ENCODE results near the gene POLR2A. TPM values are rescaled to one million over a fixed set of nuclear protein-coding genes. Genes with fewer than 3 reads are reported as not detected.
A peak's percentile ranks its signal among the peaks of the same experiment; 100 is the strongest.

Gene POLR2A
- 89.6 and 107 TPM in 2 replicates for total RNA-seq (2022)
- percentile 82 among the genes with signal in this experiment for Bru-seq, nascent RNA
- BruChase-seq, experiment 1, labeled RNA remaining after a 6-hour chase, result percentile 88 among the genes with signal in this experiment
- BruChase-seq, experiment 2, labeled RNA remaining after a 2-hour chase, result percentile 73 among the genes with signal in this experiment
- long read RNA-seq, full-length matches to known transcripts, result 11 of 19 reads
- long read RNA-seq, partial matches to known transcripts, result 6 of 19 reads
- long read RNA-seq, other reads (novel, unspliced or antisense), result 2 of 19 reads

DNA sequence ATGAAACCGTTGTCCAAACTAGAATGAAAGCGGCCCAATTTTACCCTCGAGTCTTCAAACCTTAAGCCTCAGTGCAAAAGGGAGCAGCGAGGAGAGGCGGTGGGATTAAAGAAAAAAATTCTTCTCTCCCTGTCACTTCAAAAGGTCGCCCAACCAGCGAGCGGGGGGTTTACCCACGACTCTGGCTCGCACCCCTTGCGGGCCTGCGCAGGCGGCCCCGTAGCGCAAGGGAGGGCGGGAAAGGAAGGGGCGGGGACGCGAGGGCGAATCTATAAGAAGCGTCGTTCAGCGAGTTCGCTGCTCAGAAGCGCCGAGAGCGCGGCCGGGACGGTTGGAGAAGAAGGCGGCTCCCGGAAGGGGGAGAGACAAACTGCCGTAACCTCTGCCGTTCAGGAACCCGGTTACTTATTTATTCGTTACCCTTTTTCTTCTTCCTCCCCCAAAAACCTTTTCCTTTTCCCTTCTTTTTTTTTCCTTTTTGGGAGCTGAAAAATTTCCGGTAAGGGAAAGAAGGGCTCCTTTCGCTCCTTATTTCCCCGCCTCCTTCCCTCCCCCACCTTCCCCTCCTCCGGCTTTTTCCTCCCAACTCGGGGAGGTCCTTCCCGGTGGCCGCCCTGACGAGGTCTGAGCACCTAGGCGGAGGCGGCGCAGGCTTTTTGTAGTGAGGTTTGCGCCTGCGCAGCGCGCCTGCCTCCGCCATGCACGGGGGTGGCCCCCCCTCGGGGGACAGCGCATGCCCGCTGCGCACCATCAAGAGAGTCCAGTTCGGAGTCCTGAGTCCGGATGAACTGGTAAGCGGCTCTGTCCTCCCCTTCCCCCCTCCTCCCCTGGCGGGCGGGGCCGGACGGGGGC lies at the start of gene POLR2A:
TSS of gene POLR2A (plus strand) at position 300 of the 852 bp plus-strand sequence.
- Mint-ChIP-seq H3K4me1 (ENCODE audit: insufficient read depth, unreplicated experiment) (peaks cover 43% of the 10 kb centered on the region), H3K36me3 (ENCODE audit: insufficient read depth, unreplicated experiment) (peaks cover 45% of the 10 kb centered on the region), H3K27me3 (ENCODE audit: insufficient read depth, unreplicated experiment) (no peaks in the 10 kb centered on the region), H3K9me3 (ENCODE audit: unreplicated experiment) (no peaks in the 10 kb centered on the region), H3K27ac (ENCODE audit: low read depth, unreplicated experiment) (peak within 1 kb of the TSS; percentile 100), H3K4me3 (ENCODE audit: unreplicated experiment) (peak within 1 kb of the TSS; percentile 79)
- no TSS peak for BruUV-seq (replicated peaks)
- ChIA-PET CTCF (interaction anchor here (0.7 to 4.0 kb wide), 7 partner anchors 23 to 202 kb away, joined by 3 to 26 read pairs (median 3); no protein-coding TSS in a partner anchor), POLR2A (interaction anchor here (0.6 to 5.1 kb wide), 55 partner anchors 8 to 893 kb away, joined by 3 to 90 read pairs (median 5); partner anchors contain the start of genes CD68, CHRNB1, FXR2 and GABARAP)
- TF ChIP-seq, protein P1, sequence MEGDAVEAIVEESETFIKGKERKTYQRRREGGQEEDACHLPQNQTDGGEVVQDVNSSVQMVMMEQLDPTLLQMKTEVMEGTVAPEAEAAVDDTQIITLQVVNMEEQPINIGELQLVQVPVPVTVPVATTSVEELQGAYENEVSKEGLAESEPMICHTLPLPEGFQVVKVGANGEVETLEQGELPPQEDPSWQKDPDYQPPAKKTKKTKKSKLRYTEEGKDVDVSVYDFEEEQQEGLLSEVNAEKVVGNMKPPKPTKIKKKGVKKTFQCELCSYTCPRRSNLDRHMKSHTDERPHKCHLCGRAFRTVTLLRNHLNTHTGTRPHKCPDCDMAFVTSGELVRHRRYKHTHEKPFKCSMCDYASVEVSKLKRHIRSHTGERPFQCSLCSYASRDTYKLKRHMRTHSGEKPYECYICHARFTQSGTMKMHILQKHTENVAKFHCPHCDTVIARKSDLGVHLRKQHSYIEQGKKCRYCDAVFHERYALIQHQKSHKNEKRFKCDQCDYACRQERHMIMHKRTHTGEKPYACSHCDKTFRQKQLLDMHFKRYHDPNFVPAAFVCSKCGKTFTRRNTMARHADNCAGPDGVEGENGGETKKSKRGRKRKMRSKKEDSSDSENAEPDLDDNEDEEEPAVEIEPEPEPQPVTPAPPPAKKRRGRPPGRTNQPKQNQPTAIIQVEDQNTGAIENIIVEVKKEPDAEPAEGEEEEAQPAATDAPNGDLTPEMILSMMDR (IDR thresholded peaks at IDR 0.05; ENCODE audit: unreplicated experiment), result no peak
- peak; percentile 98 for DNase-seq (ENCODE audit: unreplicated experiment)
- intact Hi-C loops (cut with micrococcal nuclease), result loop anchor here (1.0 to 5.0 kb wide), 4 partner anchors 40 to 132 kb away; partner anchors contain the start of genes KCTD11, SENP3 and TMEM102

DNA sequence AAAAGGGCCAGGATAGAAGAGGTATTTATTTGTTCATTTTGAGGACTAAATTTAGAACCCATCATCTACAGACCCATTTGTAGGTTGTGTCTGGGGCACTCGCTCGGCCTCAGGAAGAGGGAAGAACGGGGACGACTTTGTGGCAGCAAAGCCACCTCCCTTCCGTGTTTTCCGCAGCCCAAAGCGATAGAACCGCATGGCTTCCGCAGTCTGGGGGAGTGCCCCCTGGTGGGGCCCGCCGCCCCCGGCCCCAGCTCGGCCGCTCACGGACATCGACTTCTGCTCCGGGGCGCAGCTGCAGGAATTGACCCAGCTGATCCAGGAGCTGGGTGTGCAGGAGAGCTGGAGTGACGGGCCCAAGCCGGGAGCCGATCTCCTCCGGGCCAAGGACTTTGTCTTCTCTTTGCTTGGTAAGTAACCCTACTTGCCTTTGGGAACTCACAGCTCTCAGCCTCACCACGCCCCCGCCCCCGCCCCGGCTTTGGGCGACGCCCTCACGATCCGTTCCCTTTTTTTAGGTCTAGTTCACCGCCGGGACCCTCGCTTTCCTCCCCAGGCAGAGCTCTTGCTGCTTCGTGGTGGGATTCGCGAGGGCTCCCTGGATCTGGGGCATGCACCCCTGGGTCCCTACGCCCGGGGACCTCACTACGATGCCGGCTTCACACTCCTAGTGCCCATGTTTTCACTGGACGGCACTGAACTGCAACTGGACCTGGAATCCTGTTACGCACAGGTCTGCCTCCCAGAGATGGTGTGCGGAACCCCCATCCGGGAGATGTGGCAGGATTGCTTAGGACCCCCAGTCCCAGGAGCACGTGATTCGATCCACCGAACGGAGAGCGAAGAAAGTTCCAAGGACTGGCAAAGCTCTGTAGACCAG lies 48.2 kb upstream of the POLR2A start:
- BruUV-seq (replicated peaks), result TSS peak; percentile 62

DNA sequence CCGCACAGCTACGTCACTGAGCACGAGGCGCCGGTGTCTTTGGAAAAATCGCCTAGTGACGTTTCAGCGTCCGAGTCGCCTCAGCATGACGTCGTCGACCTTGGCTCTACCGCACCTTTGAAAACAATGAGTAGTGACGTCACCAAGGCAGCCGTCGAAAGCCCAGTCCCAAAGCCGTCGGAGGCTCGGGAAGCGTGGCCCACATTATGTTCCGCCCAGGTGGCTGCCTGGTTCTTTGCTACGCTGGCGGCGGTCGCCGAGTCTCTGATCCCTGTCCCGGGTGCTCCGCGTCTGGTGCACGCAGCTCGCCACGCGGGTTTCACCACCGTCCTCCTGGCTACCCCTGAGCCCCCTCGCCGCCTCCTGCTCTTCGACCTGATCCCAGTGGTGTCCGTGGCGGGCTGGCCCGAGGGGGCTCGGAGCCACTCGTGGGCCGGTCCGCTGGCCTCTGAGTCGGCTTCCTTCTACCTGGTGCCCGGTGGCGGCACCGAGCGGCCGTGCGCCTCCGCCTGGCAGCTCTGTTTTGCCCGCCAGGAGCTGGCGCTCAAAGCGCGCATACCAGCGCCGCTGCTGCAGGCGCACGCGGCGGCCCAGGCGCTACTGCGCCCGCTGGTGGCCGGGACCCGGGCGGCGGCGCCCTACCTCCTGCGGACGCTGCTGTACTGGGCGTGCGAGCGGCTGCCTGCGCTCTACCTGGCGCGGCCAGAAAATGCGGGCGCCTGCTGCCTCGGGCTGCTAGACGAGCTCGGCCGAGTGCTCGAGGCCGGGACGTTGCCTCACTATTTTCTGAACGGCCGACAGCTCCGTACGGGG lies 47.4 kb upstream of the POLR2A start:
- DNase-seq (ENCODE audit: unreplicated experiment), result peak; percentile 82
- intact Hi-C loops (cut with micrococcal nuclease), result loop anchor here (1.0 to 10.0 kb wide), 4 partner anchors 14 to 389 kb away; partner anchors contain the start of genes SENP3, TP53 and WRAP53
- Mint-ChIP-seq H3K4me3 (ENCODE audit: unreplicated experiment) (peak overlapping the region; percentile 81), H3K4me1 (ENCODE audit: insufficient read depth, unreplicated experiment) (peaks cover 12% of the 10 kb centered on the region), H3K27ac (ENCODE audit: low read depth, unreplicated experiment) (peak overlapping the region; percentile 92), H3K9me3 (ENCODE audit: unreplicated experiment) (no peaks in the 10 kb centered on the region), H3K27me3 (ENCODE audit: insufficient read depth, unreplicated experiment) (no peaks in the 10 kb centered on the region), H3K36me3 (ENCODE audit: insufficient read depth, unreplicated experiment) (no peaks in the 10 kb centered on the region)
- ChIA-PET CTCF (interaction anchor here (0.6 to 3.8 kb wide), 42 partner anchors 9 to 653 kb away, joined by 3 to 57 read pairs (median 4); partner anchors contain the start of genes KCTD11, PLSCR3, POLR2A and SENP3), POLR2A (interaction anchor here (0.6 to 8.9 kb wide), 27 partner anchors 7 to 749 kb away, joined by 3 to 115 read pairs (median 6); partner anchors contain the start of genes CTDNEP1, KCTD11, MPDU1 and NAA38)
- no TSS peak for BruUV-seq (replicated peaks)
- TF ChIP-seq, protein P1 (IDR thresholded peaks at IDR 0.05; ENCODE audit: unreplicated experiment), result peak; percentile 83

More for the DNA sequence above, 48.2 kb upstream of the POLR2A start:
- Mint-ChIP-seq H3K27ac (ENCODE audit: low read depth, unreplicated experiment) (peak overlapping the region; percentile 92), H3K4me1 (ENCODE audit: insufficient read depth, unreplicated experiment) (peaks cover 12% of the 10 kb centered on the region), H3K27me3 (ENCODE audit: insufficient read depth, unreplicated experiment) (no peaks in the 10 kb centered on the region), H3K36me3 (ENCODE audit: insufficient read depth, unreplicated experiment) (no peaks in the 10 kb centered on the region), H3K4me3 (ENCODE audit: unreplicated experiment) (peak overlapping the region; percentile 81), H3K9me3 (ENCODE audit: unreplicated experiment) (no peaks in the 10 kb centered on the region)
- intact Hi-C loops (cut with micrococcal nuclease), result loop anchor here (1.0 to 10.0 kb wide), 8 partner anchors 15 to 389 kb away; partner anchors contain the start of genes PLSCR3, POLR2A, TMEM256 and TP53
- ChIA-PET POLR2A (interaction anchor here (0.7 to 8.9 kb wide), 27 partner anchors 8 to 1175 kb away, joined by 3 to 115 read pairs (median 8); partner anchors contain the start of genes GPS2, KCTD11, MPDU1 and NAA38), CTCF (interaction anchor here (0.6 to 3.8 kb wide), 29 partner anchors 11 to 281 kb away, joined by 3 to 57 read pairs (median 5); partner anchors contain the start of genes KCTD11, PLSCR3, SENP3 and SPEM2)
- TF ChIP-seq, protein P1 (IDR thresholded peaks at IDR 0.05; ENCODE audit: unreplicated experiment), result peak; percentile 23
- DNase-seq (ENCODE audit: unreplicated experiment), result peak; percentile 67

All from MCF 10A (cell line).